HepG2 (cell line): ENCODE data around the gene GJD3. TPM values are rescaled to one million over a fixed set of nuclear protein-coding genes. Genes with fewer than 3 reads are reported as not detected.
A peak's percentile ranks its signal among the peaks of the same experiment; 100 is the strongest.

Source experiments
- GATAD1 ChIP-seq: IDR thresholded peaks from 2 replicates; pipeline ENCODE4 v1.6.1; 2016; ENCODE audit warnings: missing genetic modification reagents, missing compliant biosample characterization
- MXD1 ChIP-seq: sonication (generic); formaldehyde crosslinking; IDR thresholded peaks from 2 replicates; pipeline ENCODE4 v1.4.0; 2020; ENCODE audit warnings: mild to moderate bottlenecking, missing genetic modification reagents
- NFIC ChIP-seq: IDR thresholded peaks from 2 replicates; pipeline ENCODE4 v1.6.1; 2012; ENCODE audit warnings: mild to moderate bottlenecking, low read length, inconsistent platforms
- ZNF260 ChIP-seq: sonication (generic); formaldehyde crosslinking; IDR thresholded peaks from 2 replicates; pipeline ENCODE4 v1.4.0; 2020; ENCODE audit warnings: missing genetic modification reagents, low read depth, mild to moderate bottlenecking, borderline replicate concordance
- ZNF317 ChIP-seq: sonication (generic); formaldehyde crosslinking; IDR thresholded peaks from 2 replicates; pipeline ENCODE4 v1.5.0; 2020; ENCODE audit warnings: mild to moderate bottlenecking, missing genetic modification reagents
- ZNF318 ChIP-seq: sonication (generic); formaldehyde crosslinking; IDR thresholded peaks from 2 replicates; pipeline ENCODE4 v1.4.0; 2020; ENCODE audit warnings: mild to moderate bottlenecking, missing genetic modification reagents
- ZNF501 ChIP-seq: sonication (generic); formaldehyde crosslinking; IDR thresholded peaks from 2 replicates; pipeline ENCODE4 v1.5.1; 2020; ENCODE audit warnings: mild to moderate bottlenecking, moderate library complexity, missing genetic modification reagents
- ZNF556 ChIP-seq: sonication (generic); formaldehyde crosslinking; IDR thresholded peaks from 2 replicates; pipeline ENCODE4 v1.4.0; 2020; ENCODE audit warnings: mild to moderate bottlenecking, missing genetic modification reagents, borderline replicate concordance
- ZNF558 ChIP-seq: sonication (generic); formaldehyde crosslinking; IDR thresholded peaks from 2 replicates; pipeline ENCODE4 v1.9.0; 2022; ENCODE audit warnings: mild to moderate bottlenecking, missing genetic modification reagents, borderline replicate concordance
- polyA plus RNA-seq, 8 experiments: library from polyadenylated mRNA; depleted of rRNA in 3 of 8; stranded (reverse) in 7 of 8; unstranded in 1 of 8; fragments of >200 nt; fragmentation: Illumina TruSeq in 4 of 8; extraction: Trizol in 4 of 8; gene quantifications; 2 replicates each; pipeline versions ENCODE4 v1.2.1 to v1.2.3, GENCODE V29; 2011 to 2016; ENCODE audit warnings: low read depth in 4 of 8, missing spikeins in 1 of 8, mixed read lengths in 1 of 8; ENCODE audit not compliant: insufficient read depth in 1 of 8
- total RNA-seq, 5 experiments: library from RNA; depleted of rRNA; stranded (reverse); fragments of >200 nt; fragmentation: Illumina TruSeq; extraction: Trizol; gene quantifications; 2 replicates each; pipeline ENCODE4 v1.2.3, GENCODE V29; 2016; ENCODE audit warnings: low read depth in 1 of 5
- TF ChIP-seq, protein P1 (sequence below): sonication (generic); formaldehyde crosslinking; IDR thresholded peaks from 2 replicates; pipeline ENCODE4 v1.4.0; 2020; ENCODE audit warnings: missing genetic modification reagents
- TF ChIP-seq, protein P2 (sequence below): sonication (generic); formaldehyde crosslinking; conservative IDR thresholded peaks from 2 replicates; pipeline ENCODE4 v1.4.0; 2020; ENCODE audit warnings: mild to moderate bottlenecking, missing genetic modification reagents, moderate library complexity

Gene GJD3
- total and polyA plus RNA-seq, 2 of the 13 experiments (the other 11 are each of a cell fraction or from before 2014, with no cell fraction given) = not detected

GRCh38 chr17:40316571-40317344 is 47.8 kb downstream of the GJD3 start (continued):
- TF ChIP-seq ZNF260 (CRISPR knock-in tag) (no peak), ZNF556 (CRISPR knock-in tag) (0 out of 2 replicates have a peak, but pooled peaks have one; percentile 73), NFIC (no peak), ZNF558 (CRISPR knock-in tag) (no peak), MXD1 (CRISPR knock-in tag) (peak; percentile 61; the same call in 1 of the 2 replicates), ZNF501 (peak; percentile 53; the same call in 1 of the 2 replicates), GATAD1 (CRISPR knock-in tag) (0 out of 2 replicates have a peak, but pooled peaks have one; percentile 44), ZNF317 (CRISPR knock-in tag) (peak; percentile 52; the same call in 1 of the 2 replicates), ZNF318 (peak; percentile 24; the same call in 1 of the 2 replicates)
- TF ChIP-seq, protein P1, sequence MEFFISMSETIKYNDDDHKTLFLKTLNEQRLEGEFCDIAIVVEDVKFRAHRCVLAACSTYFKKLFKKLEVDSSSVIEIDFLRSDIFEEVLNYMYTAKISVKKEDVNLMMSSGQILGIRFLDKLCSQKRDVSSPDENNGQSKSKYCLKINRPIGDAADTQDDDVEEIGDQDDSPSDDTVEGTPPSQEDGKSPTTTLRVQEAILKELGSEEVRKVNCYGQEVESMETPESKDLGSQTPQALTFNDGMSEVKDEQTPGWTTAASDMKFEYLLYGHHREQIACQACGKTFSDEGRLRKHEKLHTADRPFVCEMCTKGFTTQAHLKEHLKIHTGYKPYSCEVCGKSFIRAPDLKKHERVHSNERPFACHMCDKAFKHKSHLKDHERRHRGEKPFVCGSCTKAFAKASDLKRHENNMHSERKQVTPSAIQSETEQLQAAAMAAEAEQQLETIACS = no peak; the same call in 1 of the 2 replicates
- TF ChIP-seq, protein P2, sequence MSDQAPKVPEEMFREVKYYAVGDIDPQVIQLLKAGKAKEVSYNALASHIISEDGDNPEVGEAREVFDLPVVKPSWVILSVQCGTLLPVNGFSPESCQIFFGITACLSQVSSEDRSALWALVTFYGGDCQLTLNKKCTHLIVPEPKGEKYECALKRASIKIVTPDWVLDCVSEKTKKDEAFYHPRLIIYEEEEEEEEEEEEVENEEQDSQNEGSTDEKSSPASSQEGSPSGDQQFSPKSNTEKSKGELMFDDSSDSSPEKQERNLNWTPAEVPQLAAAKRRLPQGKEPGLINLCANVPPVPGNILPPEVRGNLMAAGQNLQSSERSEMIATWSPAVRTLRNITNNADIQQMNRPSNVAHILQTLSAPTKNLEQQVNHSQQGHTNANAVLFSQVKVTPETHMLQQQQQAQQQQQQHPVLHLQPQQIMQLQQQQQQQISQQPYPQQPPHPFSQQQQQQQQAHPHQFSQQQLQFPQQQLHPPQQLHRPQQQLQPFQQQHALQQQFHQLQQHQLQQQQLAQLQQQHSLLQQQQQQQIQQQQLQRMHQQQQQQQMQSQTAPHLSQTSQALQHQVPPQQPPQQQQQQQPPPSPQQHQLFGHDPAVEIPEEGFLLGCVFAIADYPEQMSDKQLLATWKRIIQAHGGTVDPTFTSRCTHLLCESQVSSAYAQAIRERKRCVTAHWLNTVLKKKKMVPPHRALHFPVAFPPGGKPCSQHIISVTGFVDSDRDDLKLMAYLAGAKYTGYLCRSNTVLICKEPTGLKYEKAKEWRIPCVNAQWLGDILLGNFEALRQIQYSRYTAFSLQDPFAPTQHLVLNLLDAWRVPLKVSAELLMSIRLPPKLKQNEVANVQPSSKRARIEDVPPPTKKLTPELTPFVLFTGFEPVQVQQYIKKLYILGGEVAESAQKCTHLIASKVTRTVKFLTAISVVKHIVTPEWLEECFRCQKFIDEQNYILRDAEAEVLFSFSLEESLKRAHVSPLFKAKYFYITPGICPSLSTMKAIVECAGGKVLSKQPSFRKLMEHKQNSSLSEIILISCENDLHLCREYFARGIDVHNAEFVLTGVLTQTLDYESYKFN = peak; percentile 48; the same call in 1 of the 2 replicates
